DMS153 treated with DMSO at 0.1 percent for 48 hours (cell line): ENCODE results near the gene PYGM.

ENCODE experiments used
- DNase-seq: peaks from one replicate; lab custom pipeline; 2025; ENCODE audit not compliant: unreplicated experiment; lab: John Stamatoyannopoulos, UW

PYGM gene

DNA sequence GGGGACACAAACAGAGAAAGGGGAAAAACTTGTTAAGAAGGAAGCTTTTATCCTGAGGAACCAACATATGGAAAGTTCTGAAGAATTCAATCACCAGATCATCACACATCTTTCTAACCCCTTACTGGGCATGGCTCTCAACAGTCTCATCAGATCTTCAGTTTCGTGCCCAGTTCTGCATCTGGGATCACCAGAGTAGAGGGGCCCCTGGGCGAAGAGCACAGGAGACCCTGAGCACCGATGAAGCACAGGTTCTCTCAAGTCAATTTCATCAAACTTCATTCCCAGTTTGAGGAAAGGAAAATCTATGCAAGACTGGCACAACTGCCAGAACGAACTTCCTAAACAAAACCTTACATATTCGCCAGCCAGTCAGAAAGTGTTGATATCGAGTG, 8.5 kb upstream of the PYGM start:
- DNase-seq, result no peak

DNA sequence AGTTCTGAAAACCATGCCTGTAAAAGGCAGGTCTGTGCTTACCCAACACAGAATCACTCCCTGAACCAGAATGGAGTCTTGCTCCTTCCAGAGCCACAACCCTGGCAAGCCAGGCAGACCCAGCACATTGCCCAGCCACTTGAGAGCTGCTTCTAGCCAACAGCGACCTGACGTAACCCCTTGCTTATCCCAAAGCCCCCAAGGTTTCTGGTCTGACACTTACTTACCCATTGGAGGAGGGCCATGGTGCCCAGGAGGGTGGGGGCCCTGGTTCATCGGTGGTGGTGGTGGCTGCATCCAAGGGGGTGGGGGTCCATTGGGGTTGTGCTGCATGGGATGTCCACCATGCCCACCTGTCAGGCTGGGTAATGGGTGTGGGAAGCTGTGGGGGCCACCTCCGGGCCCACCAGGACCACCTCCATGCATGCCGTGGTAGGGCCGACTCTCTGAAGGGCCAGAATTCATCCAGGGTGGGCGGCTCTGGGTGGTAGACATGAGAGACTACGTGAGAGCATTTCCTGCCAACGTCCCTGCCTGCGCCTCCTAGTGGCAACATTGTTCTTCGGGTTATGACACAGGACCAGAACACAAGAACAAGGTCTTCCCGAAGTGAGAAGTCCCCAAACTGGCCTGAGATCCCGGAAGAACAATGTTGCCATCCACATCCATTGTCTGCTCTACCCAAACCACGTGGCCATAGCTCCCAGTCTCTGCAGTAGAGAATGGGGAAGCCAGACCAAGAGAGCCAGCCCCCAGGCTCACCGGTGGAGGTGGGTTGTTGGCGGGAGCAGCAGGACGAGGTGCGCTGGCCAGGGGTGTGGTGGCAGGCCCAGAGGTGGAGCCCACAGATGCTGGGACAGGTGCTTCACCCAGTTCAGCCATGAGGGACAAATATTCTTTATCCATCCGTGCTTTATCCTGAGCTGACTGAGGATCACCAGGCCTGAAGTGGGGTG, 7.8 kb upstream of the PYGM start:
- no peak for DNase-seq

- DNase-seq, result no peak
These were observed 7.1 kb upstream of the PYGM start for GRCh38 chr11:64766881-64767280.

DNA sequence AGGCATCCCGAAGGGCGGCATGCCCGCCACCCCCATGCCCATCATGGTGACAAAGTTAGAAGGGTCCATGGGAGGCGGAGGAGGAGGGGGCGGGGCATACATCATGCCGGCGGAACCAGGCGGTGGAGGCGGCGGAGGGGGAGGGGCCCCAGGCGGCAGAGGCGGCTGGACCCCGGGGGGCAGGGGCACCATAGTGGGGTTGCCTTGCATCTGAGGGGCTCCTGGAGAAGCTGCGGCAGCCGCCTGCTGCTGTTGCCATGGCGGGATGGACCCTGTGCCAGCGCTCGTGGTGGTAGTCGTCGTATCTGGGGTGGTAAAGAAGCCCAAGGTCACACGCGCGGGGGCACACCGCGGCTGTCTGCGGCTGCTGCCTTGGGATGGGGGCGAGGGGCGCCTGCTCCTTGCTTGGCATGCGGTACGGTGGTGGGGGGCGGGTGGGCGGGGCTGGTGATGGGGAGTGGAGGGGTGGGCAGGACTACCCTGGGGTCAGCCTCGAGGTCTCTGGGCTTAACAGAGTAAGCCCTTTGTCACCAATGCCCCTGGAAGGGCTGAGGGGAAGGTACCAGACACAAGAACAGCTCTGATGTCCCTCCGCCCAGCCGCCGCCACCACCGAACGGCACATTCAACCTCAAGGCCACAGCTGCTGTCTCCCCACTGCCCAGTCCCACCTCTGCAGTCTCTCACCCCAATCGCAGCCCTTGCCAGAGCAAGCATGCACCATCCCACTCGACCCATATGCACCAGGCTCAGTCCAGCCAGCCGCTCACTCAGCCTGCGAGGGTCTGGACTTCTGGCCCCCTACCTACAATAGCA, 6.3 kb upstream of the PYGM start:
- no peak for DNase-seq

GRCh38 chr11:64765291-64765850, 5.6 kb upstream of the PYGM start:
- no peak for DNase-seq

- DNase-seq, result no peak
These were observed 5.0 kb upstream of the PYGM start for GRCh38 chr11:64764753-64765152.

GRCh38 chr11:64764040-64764611, 4.4 kb upstream of the PYGM start:
- DNase-seq, result no peak

DNA sequence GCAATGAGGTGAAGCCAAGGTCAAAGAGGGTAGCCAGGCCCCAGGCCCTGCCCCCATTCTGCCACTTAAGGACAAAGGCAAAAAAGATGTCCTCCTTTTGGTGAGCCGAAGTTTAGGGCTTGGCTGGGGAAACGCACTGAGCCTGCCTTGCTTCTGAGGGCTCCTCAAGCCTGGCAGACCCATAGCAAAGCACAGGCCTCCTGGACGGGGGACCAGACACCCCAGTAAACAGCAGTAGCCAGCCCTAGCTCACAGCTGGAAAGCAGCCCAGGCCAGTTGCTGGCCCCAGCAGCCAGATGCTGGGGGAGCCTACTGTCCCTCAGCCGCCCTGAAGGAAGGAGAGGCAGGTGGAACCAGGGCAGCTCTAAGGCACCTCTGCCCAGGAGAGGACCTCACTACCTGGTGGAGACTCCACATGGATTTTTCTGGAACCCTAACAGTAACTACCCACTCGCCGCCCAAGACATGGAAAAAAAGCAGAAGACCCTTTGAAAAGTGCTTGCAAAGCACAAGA, 3.8 kb upstream of the PYGM start:
- DNase-seq, result no peak

DNA sequence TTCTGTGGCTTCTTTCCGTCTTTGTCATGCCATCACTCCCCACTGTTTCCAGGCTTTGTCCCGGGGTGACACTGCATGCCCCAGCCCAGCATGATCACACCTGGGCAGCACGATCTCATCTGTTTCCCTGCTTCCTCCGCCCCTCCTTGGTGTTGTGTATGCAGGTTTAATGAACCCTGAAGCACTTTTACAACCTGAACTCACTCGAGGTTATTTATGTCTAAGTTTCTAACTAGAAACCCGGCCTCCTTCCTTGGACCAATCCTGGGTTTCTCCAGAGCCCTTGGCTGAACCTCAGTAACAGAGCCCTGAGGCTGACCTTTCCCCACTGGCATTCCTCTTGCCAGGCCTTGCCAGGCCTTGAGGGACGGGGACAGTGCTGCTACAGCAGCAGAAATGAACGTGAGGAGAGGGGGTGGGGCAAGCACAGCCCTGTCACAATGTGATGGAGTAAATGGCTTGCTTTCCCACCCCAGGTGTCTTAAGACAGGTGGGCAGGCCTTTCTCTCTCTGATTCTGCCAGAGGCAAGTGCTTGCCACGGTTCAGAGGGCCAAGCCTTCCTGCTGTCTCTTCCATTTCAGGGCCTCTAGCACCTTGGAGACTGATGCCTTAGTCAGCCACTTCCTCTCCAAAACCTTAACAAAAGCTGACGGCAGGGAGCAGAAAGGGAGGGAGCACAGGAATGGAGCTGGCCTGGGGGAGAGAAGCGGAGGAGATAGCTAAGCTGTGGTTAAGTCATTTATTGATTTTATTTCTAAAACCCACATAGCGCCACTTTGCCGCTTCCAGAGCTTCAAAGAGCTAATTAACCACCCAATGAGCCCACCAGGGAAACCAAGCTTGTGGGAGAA, 3.1 kb upstream of the PYGM start:
- DNase-seq, result no peak

GRCh38 chr11:64762277-64762673, 2.5 kb upstream of the PYGM start:
- no peak for DNase-seq

DNA sequence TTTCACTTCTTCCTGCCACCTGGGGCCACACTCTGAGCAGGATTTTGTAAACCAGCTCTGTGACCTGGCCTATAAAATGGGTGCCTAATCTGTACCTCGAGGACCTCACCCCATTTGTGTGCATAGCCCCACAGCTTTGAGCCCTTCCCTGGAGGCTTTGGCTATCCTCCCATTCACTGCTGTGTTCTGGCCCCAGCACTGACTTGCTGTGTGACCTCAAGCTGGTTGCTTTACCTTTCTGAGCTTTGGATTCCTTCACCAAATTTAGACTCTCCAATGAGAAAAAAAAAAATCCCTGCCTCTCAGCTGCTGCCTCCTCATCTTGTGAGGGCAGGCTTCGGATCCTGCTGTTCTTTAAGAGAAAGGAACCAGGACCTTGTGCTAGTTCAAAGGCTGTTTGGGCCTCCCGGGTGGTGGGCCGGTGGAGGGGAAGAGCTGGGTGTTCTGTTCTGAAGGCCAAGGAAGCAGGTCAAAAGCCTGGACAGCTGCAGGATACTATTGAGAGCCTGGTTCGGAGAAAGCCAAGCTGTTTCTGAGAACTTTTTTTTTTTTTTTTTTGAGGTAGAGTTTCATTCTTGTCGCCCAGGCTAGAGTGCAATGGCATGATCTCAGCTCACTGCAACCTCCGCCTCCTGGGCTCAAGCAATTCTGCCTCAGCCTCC, 1.1 kb upstream of the PYGM start:
- DNase-seq, result no peak

GRCh38 chr11:64759131-64759721, 548 bp downstream of the PYGM start:
- DNase-seq, result no peak

- no peak for DNase-seq
These were observed 1.3 kb downstream of the PYGM start for GRCh38 chr11:64758330-64759079.

- no peak for DNase-seq
These were observed 2.0 kb downstream of the PYGM start for GRCh38 chr11:64757549-64758329.

DNA sequence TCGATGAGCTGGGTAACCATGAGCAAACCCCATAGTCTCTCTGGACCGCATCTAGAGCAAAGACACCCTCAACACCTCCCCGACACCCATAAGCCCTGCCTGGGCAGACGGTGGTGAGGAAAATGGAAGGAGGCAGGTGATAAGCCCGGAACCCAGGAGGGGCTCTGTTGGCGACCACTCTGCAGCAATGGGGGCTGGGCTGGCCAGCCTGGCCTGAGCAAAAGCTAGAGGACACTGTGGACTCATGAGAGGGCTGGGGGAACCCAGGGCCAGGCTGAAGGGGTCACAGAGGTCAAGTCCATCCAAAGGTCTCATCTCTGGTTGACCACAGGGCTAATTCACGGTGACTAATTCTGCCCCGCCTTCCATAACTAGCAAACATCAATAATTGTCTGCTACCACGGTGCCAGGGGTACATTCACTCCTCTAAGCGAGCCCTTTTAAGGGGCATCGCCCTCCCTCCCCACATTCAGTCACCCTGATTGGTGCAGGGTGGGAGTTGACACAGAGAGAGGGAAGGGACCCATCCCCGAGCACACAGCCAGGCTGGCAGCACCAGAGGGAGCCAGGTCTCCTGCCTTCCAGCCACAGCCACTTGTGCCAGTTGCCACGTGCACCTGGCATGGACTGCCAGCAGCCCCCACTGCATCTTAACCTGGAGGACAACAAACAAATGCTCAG, 4.0 kb downstream of the PYGM start:
- no peak for DNase-seq

- no peak for DNase-seq
These were observed 4.7 kb downstream of the PYGM start for GRCh38 chr11:64754919-64755662.
